PC-9 (cell line): ENCODE results near the gene CTPS2.

Experiments
- CTCF ChIP-seq: fragments of 200-600 bp; sonication (generic); conservative IDR thresholded peaks from 2 replicates; pipeline ENCODE4 v1.6.1; 2017; ENCODE audit warnings: mixed run types, antibody characterized with exemption, mild to moderate bottlenecking, moderate library complexity
- EZH2 ChIP-seq: fragments of 200-600 bp; sonication (generic); IDR thresholded peaks from 2 replicates; pipeline ENCODE4 v1.8.0; 2017; ENCODE audit warnings: antibody characterized with exemption, low read depth

GRCh38 chrX:16745102-16745501, 32.6 kb upstream of the CTPS2 start:
- TF ChIP-seq CTCF, result no peak
- no peak for TF ChIP-seq EZH2
